ENCODE data around the gene EFS. TPM values are rescaled to one million over a fixed set of nuclear protein-coding genes. Genes with fewer than 3 reads are reported as not detected.
"Not testable (repeated sequence)": the region's sequence is repeated elsewhere in the genome, so short reads cannot be mapped to it uniquely, and the experiment has no call there.

EFS gene
- total RNA-seq, 1 experiment from 2014 or later, result not detected

DNA sequence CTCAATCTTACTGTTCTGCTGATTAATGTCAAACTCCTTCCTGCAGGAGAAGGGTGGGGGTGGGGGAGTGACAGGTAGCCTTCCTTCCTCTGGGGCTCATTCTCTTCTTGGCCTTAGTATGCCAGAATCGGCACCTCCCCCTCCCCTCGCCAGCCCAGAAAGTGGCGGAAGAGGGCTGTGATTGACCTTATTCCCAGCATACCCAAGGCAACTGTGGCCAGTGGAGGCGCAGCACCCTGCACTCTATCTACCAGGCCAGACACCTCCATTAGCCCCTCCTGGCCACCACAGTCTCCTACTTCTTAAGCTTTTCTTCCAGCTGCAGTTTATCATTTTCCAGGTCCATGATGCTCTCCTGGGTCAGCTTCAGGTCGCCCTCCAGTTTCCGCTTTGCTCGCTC is 27.6 kb upstream of the EFS start:
- ChIA-PET CTCF (interaction anchor here (0.6 to 7.8 kb wide), 4 partner anchors 13 to 807 kb away, joined by 3 to 74 read pairs (median 3); no protein-coding TSS in a partner anchor), POLR2A (no interaction called here)
- intact Hi-C loops (cut with micrococcal nuclease), result no loop called here
- Mint-ChIP-seq H3K36me3 (ENCODE audit: insufficient read depth, unreplicated experiment) (no peaks in the 10 kb centered on the region), H3K4me3 (ENCODE audit: unreplicated experiment) (no peak overlapping the region), H3K4me1 (ENCODE audit: insufficient read depth, unreplicated experiment) (no peaks in the 10 kb centered on the region), H3K27me3 (ENCODE audit: insufficient read depth, unreplicated experiment) (peaks cover 69% of the 10 kb centered on the region), H3K27ac (ENCODE audit: low read depth, unreplicated experiment) (no peak overlapping the region), H3K9me3 (ENCODE audit: unreplicated experiment) (no peaks in the 10 kb centered on the region)
- no peak for DNase-seq (ENCODE audit: unreplicated experiment)
- no TSS peak for BruUV-seq (replicated peaks)
- TF ChIP-seq, protein P1, sequence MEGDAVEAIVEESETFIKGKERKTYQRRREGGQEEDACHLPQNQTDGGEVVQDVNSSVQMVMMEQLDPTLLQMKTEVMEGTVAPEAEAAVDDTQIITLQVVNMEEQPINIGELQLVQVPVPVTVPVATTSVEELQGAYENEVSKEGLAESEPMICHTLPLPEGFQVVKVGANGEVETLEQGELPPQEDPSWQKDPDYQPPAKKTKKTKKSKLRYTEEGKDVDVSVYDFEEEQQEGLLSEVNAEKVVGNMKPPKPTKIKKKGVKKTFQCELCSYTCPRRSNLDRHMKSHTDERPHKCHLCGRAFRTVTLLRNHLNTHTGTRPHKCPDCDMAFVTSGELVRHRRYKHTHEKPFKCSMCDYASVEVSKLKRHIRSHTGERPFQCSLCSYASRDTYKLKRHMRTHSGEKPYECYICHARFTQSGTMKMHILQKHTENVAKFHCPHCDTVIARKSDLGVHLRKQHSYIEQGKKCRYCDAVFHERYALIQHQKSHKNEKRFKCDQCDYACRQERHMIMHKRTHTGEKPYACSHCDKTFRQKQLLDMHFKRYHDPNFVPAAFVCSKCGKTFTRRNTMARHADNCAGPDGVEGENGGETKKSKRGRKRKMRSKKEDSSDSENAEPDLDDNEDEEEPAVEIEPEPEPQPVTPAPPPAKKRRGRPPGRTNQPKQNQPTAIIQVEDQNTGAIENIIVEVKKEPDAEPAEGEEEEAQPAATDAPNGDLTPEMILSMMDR (IDR thresholded peaks at IDR 0.05; ENCODE audit: unreplicated experiment), result no peak

DNA sequence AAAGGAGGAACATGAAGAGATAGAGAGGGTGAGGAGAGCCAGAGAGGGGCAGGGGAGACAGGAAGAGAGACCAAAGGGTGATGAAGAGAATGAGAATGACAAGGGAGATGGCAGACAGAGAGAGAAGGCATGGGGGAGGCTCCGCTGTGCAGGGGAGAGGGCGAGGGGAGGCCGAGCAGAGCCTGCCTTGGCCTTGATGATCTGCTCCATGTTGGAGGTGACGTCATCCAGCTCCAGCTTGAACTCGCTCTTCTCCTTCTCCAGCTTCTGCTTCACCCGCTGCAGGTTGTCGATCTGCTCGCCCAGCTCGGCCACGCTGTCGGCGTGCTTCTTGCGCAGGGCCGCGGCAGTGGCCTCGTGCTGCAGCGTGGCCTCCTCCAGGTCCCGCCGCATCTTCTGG is 24.9 kb upstream of the EFS start:
- H3K9me3 Mint-ChIP-seq (ENCODE audit: unreplicated experiment); H3K4me3 Mint-ChIP-seq (ENCODE audit: unreplicated experiment); H3K36me3 Mint-ChIP-seq (ENCODE audit: insufficient read depth, unreplicated experiment); H3K4me1 Mint-ChIP-seq (ENCODE audit: insufficient read depth, unreplicated experiment); POLR2A ChIA-PET; H3K27ac Mint-ChIP-seq (ENCODE audit: low read depth, unreplicated experiment); DNase-seq (ENCODE audit: unreplicated experiment); intact Hi-C loops (cut with micrococcal nuclease); BruUV-seq (replicated peaks): not testable (repeated sequence)
- CTCF ChIA-PET, result interaction anchor here (7.8 kb wide), 1 partner anchor 10 kb away, joined by 74 read pairs; no protein-coding TSS in a partner anchor
- H3K27me3 Mint-ChIP-seq (ENCODE audit: insufficient read depth, unreplicated experiment), result peaks cover 86% of the 10 kb centered on the region

DNA sequence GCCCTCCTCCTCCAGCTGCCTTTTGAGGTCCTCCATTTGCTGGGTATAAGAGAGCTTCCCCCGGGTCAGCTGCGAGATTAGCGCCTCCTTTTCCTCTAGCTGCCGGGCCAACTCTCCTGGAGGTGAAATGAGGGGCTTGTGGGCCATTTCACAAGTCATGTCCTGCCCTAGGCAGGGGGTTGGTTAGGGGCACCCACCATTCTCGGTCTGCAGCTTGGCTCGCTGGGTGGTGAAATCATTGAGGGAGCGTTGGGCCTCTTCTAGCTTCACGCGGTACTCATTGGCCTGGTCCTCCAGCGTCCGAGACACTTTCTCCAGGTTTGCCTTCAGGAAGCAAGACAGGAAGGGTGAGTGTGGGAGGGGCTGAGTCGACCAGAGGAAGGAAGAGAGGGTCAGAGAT is 24.4 kb upstream of the EFS start:
- CTCF ChIA-PET, result interaction anchor here (0.6 to 7.8 kb wide), 2 partner anchors 9 to 95 kb away, joined by 3 to 74 read pairs; no protein-coding TSS in a partner anchor
- no peaks in the 10 kb centered on the region for H3K36me3 Mint-ChIP-seq (ENCODE audit: insufficient read depth, unreplicated experiment)
- H3K4me3 Mint-ChIP-seq (ENCODE audit: unreplicated experiment), result no peak overlapping the region
- TF ChIP-seq, protein P1 (IDR thresholded peaks at IDR 0.05; ENCODE audit: unreplicated experiment), result no peak
- peaks cover 88% of the 10 kb centered on the region for H3K27me3 Mint-ChIP-seq (ENCODE audit: insufficient read depth, unreplicated experiment)
- intact Hi-C loops (cut with micrococcal nuclease), result no loop called here
- H3K4me1 Mint-ChIP-seq (ENCODE audit: insufficient read depth, unreplicated experiment), result no peaks in the 10 kb centered on the region
- no peak for DNase-seq (ENCODE audit: unreplicated experiment)
- POLR2A ChIA-PET, result no interaction called here
- no peaks in the 10 kb centered on the region for H3K9me3 Mint-ChIP-seq (ENCODE audit: unreplicated experiment)
- BruUV-seq (replicated peaks), result no TSS peak
- H3K27ac Mint-ChIP-seq (ENCODE audit: low read depth, unreplicated experiment), result no peak overlapping the region

DNA sequence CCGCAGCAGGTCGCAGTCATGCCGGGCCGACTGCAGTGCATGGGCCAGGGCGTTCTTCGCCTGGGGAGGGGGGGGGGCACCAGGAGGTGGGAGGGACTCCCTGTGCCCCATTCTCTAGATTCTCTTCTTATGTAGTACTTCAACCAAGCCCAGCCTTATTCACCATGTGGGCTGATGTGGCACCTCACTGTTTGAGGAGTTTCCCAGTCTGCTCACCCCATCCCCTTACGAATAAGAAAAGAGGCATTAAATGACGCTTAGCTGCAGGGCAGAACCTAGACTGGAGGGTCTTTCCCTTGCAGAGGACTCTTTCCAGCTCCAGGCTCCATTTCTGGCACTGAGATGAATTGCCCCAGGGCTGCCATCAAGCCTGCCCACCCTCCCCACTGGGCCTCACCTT is 24.0 kb upstream of the EFS start:
- Mint-ChIP-seq H3K27ac (ENCODE audit: low read depth, unreplicated experiment) (no peak overlapping the region), H3K9me3 (ENCODE audit: unreplicated experiment) (no peaks in the 10 kb centered on the region), H3K4me1 (ENCODE audit: insufficient read depth, unreplicated experiment) (no peaks in the 10 kb centered on the region), H3K36me3 (ENCODE audit: insufficient read depth, unreplicated experiment) (no peaks in the 10 kb centered on the region), H3K4me3 (ENCODE audit: unreplicated experiment) (no peak overlapping the region), H3K27me3 (ENCODE audit: insufficient read depth, unreplicated experiment) (peaks cover 89% of the 10 kb centered on the region)
- DNase-seq (ENCODE audit: unreplicated experiment), result no peak
- no TSS peak for BruUV-seq (replicated peaks)
- TF ChIP-seq, protein P1 (IDR thresholded peaks at IDR 0.05; ENCODE audit: unreplicated experiment), result no peak
- POLR2A ChIA-PET, result no interaction called here
- intact Hi-C loops (cut with micrococcal nuclease), result no loop called here
- CTCF ChIA-PET, result interaction anchor here (0.6 to 7.8 kb wide), 3 partner anchors 9 to 95 kb away, joined by 3 to 74 read pairs (median 3); no protein-coding TSS in a partner anchor
